ENCODE results near the gene CTIF. TPM values are rescaled to one million over a fixed set of nuclear protein-coding genes. Genes with fewer than 3 reads are reported as not detected.

Gene CTIF
- total RNA-seq, 2 donors from 2014 or later = 7.9 to 8.2 TPM

DNA sequence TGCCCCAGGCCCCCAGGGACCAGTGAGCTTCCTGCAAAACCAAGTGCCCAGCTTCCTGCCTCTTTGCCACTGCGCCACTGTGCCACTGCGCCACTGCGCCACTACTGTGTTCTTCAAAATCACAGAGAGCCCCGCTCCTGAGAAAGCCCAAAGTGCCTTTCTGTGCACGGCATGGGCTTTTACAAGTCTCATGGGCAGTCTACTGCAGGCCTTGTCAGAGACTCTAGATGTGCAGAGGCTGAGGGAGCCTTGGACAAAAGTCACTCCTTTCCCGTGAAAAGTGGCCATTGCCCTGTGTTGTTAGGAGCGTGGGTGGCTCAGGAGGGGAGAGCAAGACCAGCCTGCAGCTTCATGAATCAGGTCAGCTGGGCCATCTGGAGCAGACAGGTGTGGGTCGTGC, 231.4 kb downstream of the CTIF start:
- no peak for ATAC-seq (replicated peaks)
- Mint-ChIP-seq H3K36me3 (ENCODE audit: low read depth) (no peaks in the 10 kb centered on the region), H3K27me3 (no peaks in the 10 kb centered on the region), H3K27ac (no peak overlapping the region), H3K4me3 (no peak overlapping the region), H3K9me3 (no peaks in the 10 kb centered on the region), H3K4me1 (no peaks in the 10 kb centered on the region)

GRCh38 chr18:48771641-48772375, 233.0 kb downstream of the CTIF start:
- Mint-ChIP-seq H3K27ac (no peak overlapping the region), H3K4me1 (no peaks in the 10 kb centered on the region)
- ATAC-seq (replicated peaks) = no peak

DNA sequence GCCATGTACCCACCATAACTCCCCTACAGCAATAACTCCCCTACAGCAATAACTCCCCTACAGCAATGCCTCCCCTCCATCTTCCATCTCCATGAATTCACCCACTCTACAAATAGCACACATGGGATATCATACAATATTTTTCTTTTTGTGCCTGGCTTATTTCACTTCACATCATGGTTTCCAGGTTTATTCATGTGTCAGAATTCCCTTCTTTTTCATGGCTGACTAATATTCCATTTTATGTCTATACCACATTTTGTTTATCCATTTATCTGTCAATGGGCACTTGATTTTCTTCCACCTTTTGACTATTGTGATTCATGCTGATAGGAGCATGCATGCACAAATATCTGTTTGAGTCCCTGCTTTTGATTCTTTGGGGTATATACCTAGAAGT, 233.6 kb downstream of the CTIF start:
- no peaks in the 10 kb centered on the region for H3K27me3 Mint-ChIP-seq
- no peaks in the 10 kb centered on the region for H3K36me3 Mint-ChIP-seq (ENCODE audit: low read depth)
- H3K4me1 Mint-ChIP-seq = peaks cover 2% of the 10 kb centered on the region
- H3K9me3 Mint-ChIP-seq = no peaks in the 10 kb centered on the region
- H3K4me3 Mint-ChIP-seq = no peak overlapping the region
- ATAC-seq (replicated peaks) = no peak
- no peak overlapping the region for H3K27ac Mint-ChIP-seq

More at GRCh38 chr18:48771641-48772375, 233.0 kb downstream of the CTIF start:
- Mint-ChIP-seq H3K9me3 (no peaks in the 10 kb centered on the region), H3K4me3 (no peak overlapping the region), H3K27me3 (no peaks in the 10 kb centered on the region), H3K36me3 (ENCODE audit: low read depth) (no peaks in the 10 kb centered on the region)

DNA sequence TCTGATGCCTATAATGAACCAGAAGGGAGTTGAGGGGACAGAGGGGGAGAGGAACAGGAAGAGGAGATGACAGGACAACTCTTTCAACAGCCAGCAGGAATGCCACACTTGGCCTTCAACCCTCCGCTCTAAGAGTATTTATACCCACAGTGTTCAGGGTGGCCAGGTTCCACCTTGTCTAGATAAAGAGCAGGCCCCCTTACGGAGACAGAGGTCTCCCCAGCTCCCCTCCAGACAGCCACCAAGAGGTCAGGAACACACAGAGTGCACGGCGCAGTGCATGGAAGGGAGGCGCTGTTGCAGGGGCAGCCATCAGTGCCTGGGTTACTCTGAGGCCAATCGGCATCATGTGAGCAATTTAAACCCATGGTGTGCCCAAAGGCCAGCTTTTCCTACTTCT, 235.0 kb downstream of the CTIF start:
- H3K4me3 Mint-ChIP-seq = no peak overlapping the region
- no peaks in the 10 kb centered on the region for H3K9me3 Mint-ChIP-seq
- H3K36me3 Mint-ChIP-seq (ENCODE audit: low read depth) = no peaks in the 10 kb centered on the region
- H3K27ac Mint-ChIP-seq = no peak overlapping the region
- H3K4me1 Mint-ChIP-seq = peaks cover 5% of the 10 kb centered on the region
- H3K27me3 Mint-ChIP-seq = no peaks in the 10 kb centered on the region
- no peak for ATAC-seq (replicated peaks)

DNA sequence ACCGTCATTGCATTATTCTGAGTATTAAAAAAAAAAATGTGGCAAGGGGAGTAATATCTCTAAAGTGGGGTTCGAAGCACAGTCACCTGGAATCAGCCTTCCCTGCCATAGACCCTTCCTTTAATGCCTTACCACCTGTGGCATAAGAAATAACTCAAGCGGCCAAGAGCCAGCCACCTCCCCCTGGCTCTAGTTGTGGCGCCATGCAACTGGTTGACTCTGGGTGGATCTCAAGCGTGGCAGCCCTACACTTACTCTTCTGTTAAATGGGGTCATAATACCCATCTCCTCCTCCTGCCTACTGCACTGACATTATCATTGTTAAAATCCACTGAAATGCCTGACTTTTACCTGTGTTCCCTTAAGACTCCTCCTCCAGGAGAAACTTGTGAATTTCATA, 236.1 kb downstream of the CTIF start:
- ATAC-seq (replicated peaks) = no peak

DNA sequence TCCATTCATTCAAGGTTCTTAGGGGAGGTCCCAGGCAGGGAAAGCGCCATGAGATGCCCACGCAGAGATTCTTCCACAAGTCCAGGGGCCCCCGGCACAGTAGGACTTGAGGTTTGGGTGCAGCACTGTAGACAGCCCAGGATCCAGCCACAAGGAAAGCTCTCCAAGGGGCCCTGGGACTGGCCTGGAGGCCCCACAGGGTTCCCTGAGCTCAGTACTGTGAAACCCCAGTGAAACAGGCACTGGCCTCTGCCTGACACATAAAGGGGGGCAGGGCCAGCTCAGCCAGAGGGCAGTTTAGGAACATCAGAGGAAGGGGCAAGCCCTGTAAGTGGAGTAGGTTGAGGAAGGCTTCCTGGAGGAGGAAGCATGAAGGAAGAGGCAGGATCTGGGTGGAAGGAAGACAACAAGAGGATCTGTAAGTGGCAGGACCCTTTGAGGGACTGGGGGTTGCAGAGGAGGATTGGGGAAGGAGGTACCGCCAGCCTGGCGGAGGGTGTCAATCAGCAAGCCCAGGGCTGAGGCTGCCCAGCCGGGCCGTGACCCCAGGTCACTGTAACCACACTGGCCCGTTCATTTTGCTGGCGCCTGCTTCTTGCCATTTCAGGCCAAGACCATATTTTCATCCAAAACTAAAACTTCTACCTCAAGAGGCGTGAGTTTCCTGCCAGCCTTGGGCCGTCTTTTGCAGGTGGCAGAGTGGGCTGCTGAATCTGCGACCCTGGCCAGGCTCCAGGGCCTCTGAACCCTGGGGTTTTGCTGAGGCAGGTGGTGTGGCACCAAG, 236.7 kb downstream of the CTIF start:
- no peak overlapping the region for H3K4me3 Mint-ChIP-seq
- H3K4me1 Mint-ChIP-seq = peaks cover 5% of the 10 kb centered on the region

More for the DNA sequence above, 236.1 kb downstream of the CTIF start:
- Mint-ChIP-seq H3K27ac (peak overlapping the region; percentile 65), H3K4me1 (peaks cover 5% of the 10 kb centered on the region), H3K27me3 (no peaks in the 10 kb centered on the region), H3K36me3 (ENCODE audit: low read depth) (no peaks in the 10 kb centered on the region), H3K4me3 (no peak overlapping the region), H3K9me3 (no peaks in the 10 kb centered on the region)

DNA sequence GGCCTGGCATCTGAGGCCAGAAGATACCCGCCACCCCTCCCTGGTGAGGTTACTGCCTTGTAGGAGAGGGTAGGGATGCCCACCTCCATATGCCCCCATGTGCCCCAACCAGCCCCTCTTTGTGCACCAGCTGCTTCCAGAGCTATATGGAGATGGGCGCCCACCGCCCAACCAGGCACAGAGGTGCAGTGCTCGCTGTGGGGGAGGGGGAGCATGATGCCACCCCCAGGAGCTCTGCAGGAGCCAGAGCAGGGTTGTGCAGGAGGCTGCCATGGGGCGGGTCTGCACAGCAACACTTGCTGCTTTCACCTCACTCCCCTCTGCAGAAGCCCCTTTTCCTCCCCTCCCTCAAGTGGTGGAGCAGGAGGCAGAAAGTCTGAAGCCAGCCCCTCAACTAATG, 237.3 kb downstream of the CTIF start:
- H3K4me3 Mint-ChIP-seq = no peak overlapping the region
- H3K27ac Mint-ChIP-seq = no peak overlapping the region
- no peaks in the 10 kb centered on the region for H3K9me3 Mint-ChIP-seq
- peaks cover 5% of the 10 kb centered on the region for H3K4me1 Mint-ChIP-seq
- no peak for ATAC-seq (replicated peaks)
- no peaks in the 10 kb centered on the region for H3K36me3 Mint-ChIP-seq (ENCODE audit: low read depth)
- no peaks in the 10 kb centered on the region for H3K27me3 Mint-ChIP-seq

More for the DNA sequence above, 236.7 kb downstream of the CTIF start:
- no peaks in the 10 kb centered on the region for H3K36me3 Mint-ChIP-seq (ENCODE audit: low read depth)
- H3K9me3 Mint-ChIP-seq = no peaks in the 10 kb centered on the region
- peak overlapping the region; percentile 65 for H3K27ac Mint-ChIP-seq
- H3K27me3 Mint-ChIP-seq = no peaks in the 10 kb centered on the region
- ATAC-seq (replicated peaks) = no peak

DNA sequence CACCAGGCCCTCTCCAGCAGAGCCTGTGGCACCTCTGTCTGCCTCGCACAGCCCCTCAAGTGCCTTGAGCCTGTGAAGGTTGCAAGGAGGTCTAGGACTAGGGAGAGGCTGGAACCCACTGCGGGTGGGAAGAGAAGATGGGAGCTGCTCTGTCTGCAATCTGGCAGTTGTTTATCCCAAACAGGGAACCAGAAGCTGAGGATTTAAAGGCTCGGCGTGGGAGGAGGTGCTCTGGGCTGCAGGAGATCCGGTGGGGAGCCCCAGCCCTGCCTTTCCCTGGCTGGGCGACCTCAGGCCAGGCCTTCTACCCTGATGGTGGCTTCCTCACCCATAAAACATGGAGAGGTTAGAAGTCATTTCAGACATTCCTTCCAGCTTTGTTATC, 237.8 kb downstream of the CTIF start:
- H3K27me3 Mint-ChIP-seq = no peaks in the 10 kb centered on the region
- H3K4me1 Mint-ChIP-seq = peaks cover 5% of the 10 kb centered on the region
- no peak overlapping the region for H3K4me3 Mint-ChIP-seq
- H3K9me3 Mint-ChIP-seq = no peaks in the 10 kb centered on the region
- no peak for ATAC-seq (replicated peaks)
- no peak overlapping the region for H3K27ac Mint-ChIP-seq
- H3K36me3 Mint-ChIP-seq (ENCODE audit: low read depth) = no peaks in the 10 kb centered on the region

GRCh38 chr18:48777026-48777743, 238.4 kb downstream of the CTIF start:
- Mint-ChIP-seq H3K4me1 (peaks cover 5% of the 10 kb centered on the region), H3K27me3 (no peaks in the 10 kb centered on the region), H3K9me3 (no peaks in the 10 kb centered on the region), H3K27ac (peak overlapping the region; percentile 71), H3K4me3 (no peak overlapping the region), H3K36me3 (ENCODE audit: low read depth) (no peaks in the 10 kb centered on the region)
- peak; percentile 94 for ATAC-seq (replicated peaks)

DNA sequence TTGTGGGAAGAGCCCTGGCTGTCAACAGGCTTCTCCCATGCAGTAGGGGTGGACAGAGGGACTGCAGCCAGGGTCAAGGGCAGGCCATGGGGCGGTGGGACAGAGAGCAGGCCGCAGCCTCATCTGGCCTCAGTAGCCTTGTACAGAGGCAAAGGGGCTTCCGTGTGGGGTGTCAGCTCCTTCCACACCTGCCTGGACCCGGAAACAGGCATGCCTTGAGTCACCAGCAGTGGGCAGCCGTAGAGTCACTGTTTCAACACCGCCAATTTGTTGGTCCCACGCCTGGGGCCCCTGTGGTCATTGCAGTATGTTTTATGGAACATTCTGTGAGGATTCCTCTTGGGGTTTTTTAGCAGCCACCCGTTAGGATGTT, 238.9 kb downstream of the CTIF start:
- Mint-ChIP-seq H3K4me3 (no peak overlapping the region), H3K27ac (peak overlapping the region; percentile 71), H3K27me3 (no peaks in the 10 kb centered on the region), H3K9me3 (no peaks in the 10 kb centered on the region), H3K36me3 (ENCODE audit: low read depth) (no peaks in the 10 kb centered on the region), H3K4me1 (peaks cover 5% of the 10 kb centered on the region)
- peak; percentile 34 for ATAC-seq (replicated peaks)

DNA sequence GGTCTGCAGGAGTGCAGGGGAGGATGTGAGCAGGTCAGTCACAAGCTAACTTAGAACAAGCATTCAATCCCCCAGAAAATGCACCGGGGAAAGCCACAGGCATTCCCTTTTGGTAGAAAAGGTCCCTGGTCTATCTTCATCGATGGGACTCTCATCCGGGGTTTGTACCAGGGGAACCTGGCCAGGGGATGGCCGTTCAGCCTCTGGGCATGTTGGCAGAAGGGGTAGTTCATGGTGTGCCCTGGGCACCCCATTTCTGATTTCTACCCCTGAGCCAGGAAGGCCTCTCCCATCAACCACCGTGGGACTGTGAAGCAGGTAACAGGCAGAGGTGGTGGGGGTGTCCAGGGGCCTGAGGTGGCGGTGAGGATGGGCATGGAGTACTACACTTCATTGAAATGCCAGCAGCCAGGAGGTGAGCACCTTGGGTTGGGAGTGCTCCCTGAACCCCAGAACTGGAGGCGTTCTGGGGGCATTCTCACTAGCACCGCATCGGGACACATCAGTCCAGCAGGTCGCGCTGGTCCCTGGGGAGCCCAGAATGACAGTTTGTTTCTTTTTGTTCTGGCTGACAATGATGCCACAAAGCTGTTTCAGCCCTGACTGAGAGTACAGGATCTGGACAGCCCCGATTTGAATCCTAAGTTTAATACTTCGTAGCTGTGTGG, 239.6 kb downstream of the CTIF start:
- Mint-ChIP-seq H3K4me1 (peaks cover 5% of the 10 kb centered on the region), H3K27me3 (no peaks in the 10 kb centered on the region), H3K4me3 (no peak overlapping the region), H3K36me3 (ENCODE audit: low read depth) (no peaks in the 10 kb centered on the region), H3K27ac (no peak overlapping the region), H3K9me3 (no peaks in the 10 kb centered on the region)
- no peak for ATAC-seq (replicated peaks)

DNA sequence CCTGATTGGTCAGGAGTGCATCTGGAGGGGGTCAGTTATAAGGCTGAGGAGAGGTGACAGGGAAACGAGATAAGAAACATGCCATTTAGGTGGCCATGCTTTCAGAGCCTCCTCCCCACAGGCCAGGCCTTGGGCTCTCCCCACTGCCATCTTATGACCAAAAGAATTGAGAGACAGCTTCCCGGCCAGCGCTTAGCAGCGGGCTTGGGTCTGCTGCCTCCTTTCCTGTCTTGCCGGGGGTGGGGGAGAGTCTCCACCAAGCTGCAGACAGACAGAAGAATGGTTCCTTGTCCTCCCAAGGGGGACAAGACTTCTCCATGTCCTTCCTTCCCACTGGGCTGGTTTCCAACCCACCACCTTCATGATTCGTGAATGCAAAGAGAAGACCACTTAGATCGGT, 240.6 kb downstream of the CTIF start:
- Mint-ChIP-seq H3K9me3 (no peaks in the 10 kb centered on the region), H3K27me3 (no peaks in the 10 kb centered on the region), H3K4me1 (peaks cover 14% of the 10 kb centered on the region), H3K36me3 (ENCODE audit: low read depth) (no peaks in the 10 kb centered on the region), H3K27ac (no peak overlapping the region), H3K4me3 (no peak overlapping the region)
- ATAC-seq (replicated peaks) = no peak

- H3K4me1 Mint-ChIP-seq = peaks cover 22% of the 10 kb centered on the region
- no peaks in the 10 kb centered on the region for H3K27me3 Mint-ChIP-seq
- H3K36me3 Mint-ChIP-seq (ENCODE audit: low read depth) = no peaks in the 10 kb centered on the region
- H3K4me3 Mint-ChIP-seq = no peak overlapping the region
- H3K9me3 Mint-ChIP-seq = no peaks in the 10 kb centered on the region
- no peak overlapping the region for H3K27ac Mint-ChIP-seq
- ATAC-seq (replicated peaks) = no peak
These were observed 241.5 kb downstream of the CTIF start for GRCh38 chr18:48780201-48780912.

- Mint-ChIP-seq H3K36me3 (ENCODE audit: low read depth) (no peaks in the 10 kb centered on the region), H3K4me3 (no peak overlapping the region), H3K27me3 (no peaks in the 10 kb centered on the region), H3K9me3 (no peaks in the 10 kb centered on the region), H3K27ac (no peak overlapping the region), H3K4me1 (peaks cover 24% of the 10 kb centered on the region)
- no peak for ATAC-seq (replicated peaks)
These were observed 242.0 kb downstream of the CTIF start for GRCh38 chr18:48780913-48781162.
